GM11168 (cell line): Measurements from ENCODE around the gene B3GAT3.
"Not testable (repeated sequence)": the region's sequence is repeated elsewhere in the genome, so short reads cannot be mapped to it uniquely, and the experiment has no call there.

ENCODE experiments used
- in situ Hi-C: fragments of 300-500 bp; cut with MboI; formaldehyde crosslinking; loops from one replicate; pipeline ENCODE4 v1.12.0; 2022; ENCODE audit warnings: low sequenced_read_pairs; ENCODE audit not compliant: unreplicated experiment

Gene B3GAT3

DNA sequence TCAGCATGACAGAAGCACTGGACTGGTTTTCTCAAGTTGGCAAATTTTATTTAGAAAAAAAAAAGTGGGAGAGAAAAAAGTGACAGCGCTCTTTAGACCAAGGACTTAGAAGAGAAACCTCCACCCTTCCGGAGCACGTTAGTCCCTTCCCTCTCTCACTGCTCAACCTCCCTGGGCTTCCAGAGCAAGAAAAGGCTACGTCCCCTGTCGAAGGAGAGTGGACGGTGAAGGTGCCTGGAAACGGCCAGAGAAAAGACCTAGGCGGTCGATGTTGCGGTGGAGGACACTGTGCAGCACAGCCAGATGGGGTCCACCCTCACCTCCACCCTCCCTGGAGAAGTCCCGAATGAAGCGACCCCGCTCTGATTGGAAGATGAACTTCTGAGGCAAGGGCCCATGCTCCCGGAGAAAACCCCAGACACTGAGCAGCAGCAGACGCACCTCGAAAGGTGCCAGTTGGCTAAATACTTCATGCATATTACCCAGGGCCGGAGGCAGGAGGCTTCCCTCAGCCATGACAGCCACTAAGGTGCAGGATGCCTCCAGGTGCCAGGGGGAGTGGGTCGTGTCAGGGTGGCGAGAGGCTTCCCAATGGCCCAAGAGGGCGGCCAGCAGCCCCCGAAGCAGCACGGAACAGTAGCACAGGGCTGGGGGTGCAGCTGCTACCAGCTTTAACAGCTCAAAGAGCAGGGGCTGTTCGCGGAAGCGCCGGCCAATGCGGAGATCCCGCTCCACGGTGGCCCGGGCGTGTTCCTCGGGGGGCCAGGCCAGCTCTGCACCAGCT, 25.2 kb upstream of the B3GAT3 start:
- in situ Hi-C loops: no loop called here

DNA sequence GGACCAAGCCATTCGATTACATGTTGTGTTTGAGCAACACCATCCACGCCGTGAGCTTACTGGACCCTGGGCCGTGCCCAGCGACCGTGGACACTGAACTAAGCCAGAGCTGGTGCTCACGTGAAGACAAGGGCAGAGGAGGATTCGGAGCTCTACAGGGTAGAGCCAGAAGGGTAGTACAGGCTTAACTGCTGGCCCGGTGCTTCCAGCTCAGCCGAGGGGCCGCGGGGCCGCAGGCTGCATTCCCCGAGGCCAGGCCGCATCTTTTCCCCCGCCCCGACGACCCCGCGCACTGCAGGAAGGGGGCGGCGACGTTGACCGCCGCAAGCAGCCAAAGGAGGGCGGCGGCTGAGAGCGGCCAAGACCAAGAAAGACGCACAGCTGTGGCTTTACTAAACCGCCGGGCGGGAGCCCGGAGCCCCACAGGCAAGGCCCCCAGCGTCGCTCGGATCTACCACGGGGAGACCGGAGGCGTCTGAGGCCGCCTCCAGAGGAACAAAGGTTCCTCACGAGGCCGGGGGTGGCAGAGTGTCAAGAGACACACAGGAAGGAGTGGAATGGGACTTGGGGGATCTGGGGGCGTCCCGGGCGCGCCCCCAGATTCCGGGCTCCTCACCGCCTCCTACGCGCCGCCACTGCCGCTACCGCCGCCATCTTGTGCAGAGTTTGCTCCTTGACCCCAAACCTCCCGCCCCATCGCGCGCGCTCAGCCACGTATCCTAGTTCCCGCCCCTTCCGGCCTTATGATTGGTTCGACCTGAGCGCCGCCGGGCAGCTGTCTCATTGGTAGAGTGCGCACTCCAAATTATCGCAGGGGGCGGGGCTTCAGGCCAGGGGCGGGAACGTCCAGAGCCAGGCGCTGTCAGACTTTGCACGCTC, 24.4 kb upstream of the B3GAT3 start, which contains the start of gene GANAB:
TSS of gene GANAB (minus strand) at position 668 of the 879 bp plus-strand sequence. CDS start at position 654, 14 bp downstream.
- in situ Hi-C loops: no loop called here

DNA sequence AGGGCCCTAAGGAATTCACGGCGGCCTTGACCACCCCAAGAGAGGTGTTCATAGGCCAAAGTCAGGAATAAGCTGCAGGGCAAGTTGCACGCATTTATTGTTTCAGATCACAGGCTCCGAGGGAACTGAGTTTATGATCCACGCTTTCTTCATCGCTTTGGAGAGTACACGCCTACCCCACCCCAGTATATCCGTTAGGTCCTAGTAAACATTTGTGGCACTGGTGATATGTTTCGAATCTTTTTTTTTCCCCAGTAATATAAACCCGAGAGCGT, 23.8 kb upstream of the B3GAT3 start:
- in situ Hi-C loops: no loop called here

DNA sequence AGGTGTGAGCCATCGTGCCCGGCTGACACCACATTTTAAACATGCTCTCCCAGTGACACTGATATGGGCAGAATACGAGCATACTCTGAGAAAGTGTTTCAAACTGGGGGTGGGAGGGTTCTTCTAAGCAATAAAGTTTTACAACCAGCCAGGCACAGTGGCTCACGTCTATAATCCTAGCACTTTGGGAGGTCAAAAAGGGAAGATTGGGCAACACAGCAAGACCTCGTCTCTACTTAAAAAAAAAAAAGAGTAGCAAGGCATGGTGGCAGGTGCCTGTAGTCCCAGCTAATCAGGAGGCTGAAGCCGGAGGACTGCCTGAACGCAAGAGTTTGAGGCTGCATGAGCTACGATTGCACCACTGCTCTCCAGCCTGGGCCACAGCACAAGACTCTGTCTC, 22.4 kb upstream of the B3GAT3 start:
- in situ Hi-C loops: no loop called here

DNA sequence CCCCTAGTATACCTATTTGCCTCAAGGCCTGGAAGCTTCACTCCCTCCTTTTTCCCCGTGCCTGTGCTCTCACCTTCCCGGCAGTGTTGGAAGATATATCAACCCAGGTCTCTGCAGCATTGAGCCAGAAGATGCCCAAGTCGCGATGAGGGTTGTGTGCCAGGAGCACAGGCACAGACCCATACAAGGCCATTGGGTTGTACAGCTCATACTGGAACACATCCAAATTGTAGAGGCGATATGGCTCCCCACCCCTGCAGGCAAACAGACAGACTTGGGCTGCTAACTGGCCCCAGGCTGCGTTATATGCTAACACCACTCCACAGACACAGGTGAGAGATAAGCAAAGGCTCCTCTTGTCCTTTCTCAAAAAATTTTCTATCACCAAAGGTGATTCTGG, 10.7 kb upstream of the B3GAT3 start:
- in situ Hi-C loops: no loop called here

DNA sequence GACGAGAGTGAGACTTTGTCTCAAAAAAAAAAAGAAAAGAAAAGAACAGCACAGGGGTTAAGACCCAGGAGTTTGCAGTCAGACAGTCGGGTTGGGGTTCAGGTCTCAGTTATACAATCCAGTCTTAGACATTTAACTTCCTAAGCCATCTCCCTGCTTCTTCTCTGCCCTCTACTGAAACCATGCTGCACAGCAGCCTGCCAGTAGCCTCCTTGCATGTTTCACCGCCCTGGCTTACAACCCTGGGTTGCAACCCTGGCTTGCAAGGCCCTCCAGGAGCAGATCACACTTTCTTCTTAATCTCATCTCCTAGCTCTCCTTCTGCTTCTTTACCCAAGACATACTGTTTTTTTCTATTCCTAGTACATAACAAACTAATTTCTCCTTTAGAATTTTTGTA, 5.9 kb upstream of the B3GAT3 start:
- in situ Hi-C loops: no loop called here

DNA sequence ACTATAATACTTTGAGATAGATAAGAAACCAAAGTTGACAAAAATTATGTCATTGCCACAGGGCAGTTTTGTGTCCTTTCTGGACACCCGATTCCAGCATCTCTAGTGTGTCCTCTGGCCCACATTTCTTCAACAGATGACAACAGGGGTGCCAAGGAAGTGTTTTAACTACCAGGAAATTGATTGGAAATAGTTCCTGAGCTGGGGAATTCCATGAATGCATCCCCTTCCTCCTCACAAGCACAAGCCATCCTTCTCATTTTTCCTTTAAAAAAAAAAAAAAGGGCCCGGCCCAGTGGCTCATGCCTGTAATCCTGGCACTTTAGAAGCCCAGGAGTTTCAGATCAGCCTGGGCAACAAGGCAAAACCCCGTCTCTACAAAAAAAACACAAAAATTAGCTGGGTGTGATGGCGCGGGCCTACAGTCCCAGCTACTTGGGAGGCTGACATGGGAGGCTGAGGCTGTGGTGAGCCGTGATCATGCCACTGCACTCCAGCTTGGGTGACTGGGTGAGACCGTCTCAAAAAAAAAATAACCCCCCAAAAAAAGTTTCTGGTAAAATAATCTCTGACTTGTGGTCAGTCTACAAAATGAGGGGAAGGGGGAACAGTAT, 797 bp upstream of the B3GAT3 start:
- in situ Hi-C loops: no loop called here

DNA sequence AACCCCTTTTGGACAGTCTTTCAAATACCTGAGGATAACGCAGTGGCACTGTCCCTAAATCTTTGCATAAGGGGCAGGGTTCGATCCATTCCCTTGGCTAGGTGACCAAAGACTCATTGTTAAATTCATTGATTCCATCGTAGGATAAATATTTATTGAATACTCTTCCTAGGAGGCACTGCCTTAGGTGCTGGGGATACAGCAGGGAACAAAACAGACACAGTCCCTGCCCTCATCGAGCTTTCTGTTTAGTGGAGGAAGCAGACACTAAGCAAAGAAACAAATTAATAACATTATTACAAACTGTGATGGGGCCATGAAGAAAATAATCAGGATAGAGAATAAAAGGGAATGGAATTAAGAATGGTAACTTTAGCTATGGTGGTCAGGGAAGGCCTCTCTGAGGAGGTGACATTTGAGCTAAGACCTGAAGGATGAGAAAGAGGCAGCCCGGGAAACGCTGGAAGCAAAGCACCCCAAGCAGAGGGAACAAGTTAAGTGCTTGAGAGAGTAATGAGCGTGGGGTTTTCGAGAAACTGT, 689 bp downstream of the B3GAT3 start:
- in situ Hi-C loops: no loop called here

DNA sequence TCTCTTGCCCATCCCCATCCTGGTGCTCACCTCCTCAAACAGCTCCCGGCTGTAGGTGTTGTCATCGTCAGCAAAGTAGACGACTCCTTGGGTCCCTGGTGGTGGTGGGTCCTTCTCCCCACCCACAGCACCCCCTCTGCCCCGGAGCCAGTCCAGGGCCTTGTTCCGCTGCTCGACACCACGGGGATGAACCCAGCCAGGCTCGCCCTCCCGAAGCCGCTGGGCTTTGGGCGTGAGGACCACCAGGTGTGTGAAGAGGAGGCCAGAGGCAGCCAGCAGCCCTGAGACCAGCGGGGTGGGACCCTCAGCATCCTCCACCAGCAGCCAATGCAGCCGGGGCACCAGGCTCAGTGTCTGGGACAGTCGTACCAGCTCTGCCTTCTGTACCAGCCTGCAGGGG, 4.8 kb downstream of the B3GAT3 start:
- in situ Hi-C loops: not testable (repeated sequence)

DNA sequence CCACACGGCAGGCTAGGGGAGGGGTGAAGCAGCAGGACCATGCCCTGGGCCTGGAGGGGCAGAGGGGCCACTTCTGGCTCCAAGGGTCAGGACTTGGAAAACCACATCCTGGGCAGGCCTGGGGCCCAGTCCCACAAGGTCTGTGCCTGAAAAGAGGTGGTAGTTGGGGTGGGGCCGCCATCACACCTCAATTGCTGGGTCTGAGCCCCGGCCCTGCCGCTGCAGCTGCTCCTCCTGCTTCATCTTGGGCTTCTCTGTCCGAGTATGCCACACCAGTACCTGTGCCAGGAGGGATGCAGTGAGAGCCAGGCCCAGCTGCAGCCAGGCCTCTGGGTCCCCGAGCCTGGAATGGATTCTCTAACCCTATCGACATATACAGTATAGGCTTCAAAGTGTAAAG, 6.3 kb downstream of the B3GAT3 start:
- in situ Hi-C loops: no loop called here

DNA sequence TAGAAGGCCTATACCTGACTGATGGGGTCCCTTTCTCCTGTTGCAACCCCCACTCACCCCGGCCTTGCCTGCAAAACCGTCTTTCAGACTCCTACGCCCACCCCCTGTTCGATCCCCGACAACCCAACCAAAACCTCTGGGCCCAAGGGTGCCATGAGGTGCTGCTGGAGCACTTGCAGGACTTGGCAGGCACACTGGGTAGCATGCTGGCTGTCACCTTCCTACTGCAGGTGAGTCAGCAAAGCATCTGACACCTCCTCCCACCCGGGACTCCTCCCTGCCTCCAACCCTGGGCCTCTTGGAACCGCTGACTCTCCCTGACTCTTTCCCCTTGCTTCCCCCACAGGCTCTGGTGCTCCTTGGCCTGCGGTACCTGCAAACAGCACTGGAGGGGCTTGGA, 7.5 kb downstream of the B3GAT3 start:
- in situ Hi-C loops: no loop called here

DNA sequence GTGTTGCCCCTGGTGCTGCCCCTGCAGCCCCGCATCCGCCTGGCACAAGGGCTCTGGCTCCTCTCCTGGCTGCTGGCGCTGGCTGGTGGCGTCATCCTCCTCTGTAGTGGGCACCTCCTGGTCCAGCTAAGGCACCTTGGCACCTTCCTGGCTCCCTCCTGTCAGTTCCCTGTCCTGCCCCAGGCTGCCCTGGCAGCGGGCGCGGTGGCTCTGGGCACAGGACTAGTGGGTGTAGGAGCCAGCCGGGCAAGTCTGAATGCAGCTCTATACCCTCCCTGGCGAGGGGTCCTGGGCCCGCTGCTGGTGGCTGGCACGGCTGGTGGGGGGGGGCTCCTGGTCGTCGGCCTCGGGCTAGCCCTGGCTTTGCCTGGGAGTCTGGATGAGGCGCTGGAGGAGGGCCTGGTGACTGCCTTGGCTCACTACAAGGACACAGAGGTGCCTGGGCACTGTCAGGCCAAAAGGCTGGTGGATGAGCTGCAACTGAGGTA, 8.5 kb downstream of the B3GAT3 start:
- in situ Hi-C loops: no loop called here

DNA sequence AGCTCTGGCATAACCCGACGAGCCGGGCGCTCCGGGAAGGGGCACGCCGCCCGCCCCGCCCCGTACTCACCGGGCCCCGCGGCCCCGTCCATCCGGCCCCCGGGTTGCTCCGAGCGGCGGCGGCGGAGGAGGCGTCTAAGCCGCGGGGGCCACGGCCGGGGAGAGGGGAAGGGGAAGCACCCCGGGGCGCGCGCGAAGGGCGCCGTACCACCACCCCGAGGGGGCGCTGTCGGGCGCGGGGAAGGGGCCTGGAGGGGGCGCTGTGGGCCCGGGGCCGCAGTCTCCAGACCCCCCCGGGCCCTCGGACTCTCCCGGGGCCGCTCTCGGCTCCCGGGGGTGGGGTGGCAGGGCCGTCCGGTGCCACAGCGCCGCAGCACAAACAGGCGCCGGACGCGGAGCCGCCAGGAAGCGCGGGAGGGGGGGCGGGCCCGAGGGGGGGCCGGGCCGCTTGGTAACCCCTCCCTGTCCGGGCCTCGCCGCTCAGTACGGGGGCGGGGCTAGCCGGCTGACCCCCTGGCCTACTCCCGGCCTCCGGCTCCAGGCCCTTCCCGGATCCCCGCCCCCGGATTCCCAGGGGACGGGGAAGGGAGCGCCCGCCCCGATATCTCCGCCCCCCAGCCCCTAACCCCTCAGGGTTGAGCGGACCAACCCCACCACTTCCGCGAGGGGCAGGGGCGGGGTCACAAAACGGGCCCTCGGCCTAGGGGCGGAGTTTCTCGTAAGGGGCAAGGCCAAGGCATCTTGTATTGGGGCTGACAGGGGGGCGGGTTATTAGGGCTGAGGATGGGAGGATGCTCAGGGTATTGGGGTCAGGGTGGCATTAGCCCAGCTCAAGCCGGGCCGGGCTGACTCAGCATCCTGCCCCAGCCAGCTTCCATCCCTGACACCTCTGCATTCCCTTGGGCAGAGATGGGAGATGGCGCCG, 9.2 kb downstream of the B3GAT3 start, which contains the start of the genes EML3 and ROM1:
TSS of gene EML3 (minus strand) at position 410 of the 925 bp plus-strand sequence. CDS start at position 92, 318 bp downstream.
TSS of gene ROM1 (plus strand) at position 892 of the 925 bp plus-strand sequence. CDS start at position 917, 25 bp downstream.
- in situ Hi-C loops: no loop called here

DNA sequence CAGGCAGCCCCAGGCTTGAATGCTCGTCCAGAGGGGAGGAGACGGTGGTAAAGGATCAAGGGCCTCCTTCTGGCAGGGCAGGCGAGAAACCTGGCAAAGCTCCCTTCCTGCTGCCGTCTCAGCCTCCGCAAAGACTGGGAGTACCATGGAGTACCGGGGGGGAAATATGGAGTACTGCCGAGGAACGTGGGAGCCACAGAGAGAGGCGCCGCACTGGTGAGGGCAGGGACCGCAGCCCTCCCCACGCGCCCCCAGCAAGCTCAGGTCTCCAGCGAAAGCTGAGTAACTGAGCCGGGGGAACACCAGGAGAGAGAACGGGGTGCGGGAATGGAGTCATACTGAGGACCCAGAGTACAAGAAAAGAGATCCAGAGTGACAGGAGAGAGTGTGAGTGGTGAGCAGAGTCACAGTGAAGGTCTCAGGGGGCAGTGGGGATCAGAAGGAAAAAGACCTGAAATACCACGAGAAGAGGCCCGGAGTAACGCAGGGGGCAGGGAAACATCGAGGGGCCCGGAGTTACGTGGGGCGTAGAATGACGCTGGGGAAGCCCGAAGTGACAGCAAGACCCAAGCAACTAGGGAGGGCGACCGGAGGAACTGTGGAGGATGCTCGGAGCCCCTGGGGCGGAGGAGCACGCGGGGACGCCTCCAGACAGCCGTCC, 10.0 kb downstream of the B3GAT3 start:
- in situ Hi-C loops: no loop called here

DNA sequence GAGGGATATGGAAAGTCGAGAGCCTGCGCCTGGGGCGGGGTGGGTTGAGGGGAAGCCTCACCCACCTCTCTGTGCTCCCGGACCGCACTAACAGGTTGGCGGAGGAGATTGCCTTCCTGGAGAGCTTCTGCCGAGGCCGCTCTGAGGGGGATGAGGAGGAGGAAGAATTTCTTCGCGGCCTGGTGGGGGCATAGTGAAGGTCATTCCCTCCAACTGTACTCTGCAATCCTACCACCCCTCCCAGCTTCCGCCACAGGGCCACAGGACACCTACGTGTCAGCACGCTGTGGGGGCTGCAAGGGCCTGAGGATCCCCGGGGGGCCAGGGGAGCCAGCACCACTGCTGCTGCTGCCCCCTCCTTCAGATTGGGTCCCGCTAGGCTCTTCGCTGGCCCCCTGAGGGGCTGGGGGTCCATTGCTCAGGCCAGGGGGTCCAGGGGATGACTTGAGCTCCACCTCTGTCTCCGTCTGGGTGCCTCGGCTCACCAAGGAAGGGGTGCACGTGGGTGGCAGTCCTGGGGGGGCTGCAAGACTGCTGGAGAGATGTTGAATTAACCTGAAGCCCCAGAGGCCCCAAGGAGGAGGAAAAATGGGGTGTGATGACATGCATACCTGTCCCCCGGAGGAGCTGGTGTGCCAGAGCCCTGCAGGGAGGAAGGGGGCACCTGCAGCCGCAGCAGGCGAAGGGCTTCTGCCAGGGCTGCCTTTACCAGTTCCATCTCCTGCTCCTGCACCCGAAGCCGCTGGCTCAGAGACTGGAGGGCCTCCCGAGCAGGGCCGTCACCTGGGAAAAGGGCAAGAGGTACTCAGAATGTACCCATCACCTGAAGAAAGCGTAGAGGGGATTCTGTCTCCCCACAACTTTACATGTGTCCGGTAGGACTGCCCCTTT, 10.7 kb downstream of the B3GAT3 start:
- in situ Hi-C loops: no loop called here

DNA sequence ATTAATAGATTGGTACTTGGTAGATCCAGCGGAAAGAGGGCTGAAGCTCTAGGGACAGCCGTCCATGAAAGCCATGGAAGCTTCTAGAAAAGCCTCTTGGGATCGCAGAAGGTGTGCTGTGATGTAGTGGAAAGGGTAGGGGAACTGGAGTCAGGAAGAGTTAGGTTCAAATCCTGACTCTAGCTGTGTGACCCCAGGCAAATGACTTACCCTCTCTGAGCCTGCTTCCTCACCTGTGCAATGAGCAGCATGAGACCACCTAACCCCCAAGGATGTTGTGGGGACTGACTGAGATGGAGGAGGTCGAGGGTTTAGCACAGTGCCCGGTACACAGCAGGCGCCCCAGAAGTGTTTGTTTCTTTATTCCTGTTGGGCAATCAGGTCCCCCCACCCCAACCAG, 11.4 kb downstream of the B3GAT3 start:
- in situ Hi-C loops: no loop called here

DNA sequence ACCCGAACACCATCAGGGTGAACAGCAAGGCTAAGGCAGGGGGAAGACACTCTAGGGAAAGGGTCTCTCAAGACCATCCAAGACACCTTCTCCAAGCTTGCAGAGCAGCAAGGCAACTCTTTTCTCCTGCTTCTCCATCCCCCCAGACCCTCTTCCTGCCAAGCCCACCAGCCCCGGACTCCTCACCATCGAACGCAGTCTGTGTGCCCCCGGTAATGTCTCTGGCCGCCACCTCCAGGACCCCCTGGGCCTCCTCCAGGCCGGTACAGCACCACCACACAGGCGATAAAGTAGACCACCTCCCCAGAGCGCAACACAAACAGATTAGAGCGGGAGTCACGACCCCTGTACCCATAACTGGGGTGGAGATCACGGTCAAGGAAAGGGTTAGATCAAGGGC, 13.0 kb downstream of the B3GAT3 start:
- in situ Hi-C loops: no loop called here

DNA sequence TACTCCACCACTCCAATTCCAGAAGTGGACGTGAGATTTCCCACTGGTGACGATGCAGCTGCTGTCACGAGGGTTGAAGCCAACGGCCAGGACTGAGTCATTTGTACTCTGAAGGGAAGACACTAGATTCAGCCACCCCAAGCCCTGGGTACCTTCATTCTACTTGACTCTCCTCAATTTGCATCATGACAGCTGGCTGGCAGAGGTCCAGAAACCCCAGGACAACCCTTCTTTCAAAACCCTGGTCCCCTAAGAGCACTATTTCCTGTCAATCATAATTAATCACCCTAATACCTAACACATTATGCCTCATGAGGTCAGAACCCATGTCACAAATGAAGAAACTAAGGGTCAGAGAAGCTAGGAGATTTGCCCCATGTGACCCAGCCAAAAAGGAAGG, 14.1 kb downstream of the B3GAT3 start:
- in situ Hi-C loops: no loop called here
